ENCODE measurements around the gene TM4SF5. TPM values are rescaled to one million over a fixed set of nuclear protein-coding genes. Genes with fewer than 3 reads are reported as not detected.

Gene TM4SF5
- total and polyA plus RNA-seq, 10 of the 15 experiments (the other 5 are each of a cell fraction or from before 2014, with no cell fraction given), result 0.40 TPM; not detected in 9

- H3K9me3 ChIP-seq (replicated peaks; ENCODE audit: control insufficient read depth, insufficient read depth, low read length), result no peaks in the 10 kb centered on the region
- intact Hi-C loops (cut with micrococcal nuclease; ENCODE audit: unreplicated experiment), result no loop called here
- H3K79me2 ChIP-seq (ENCODE audit: control insufficient read depth, insufficient read depth, low read length), result no peaks in the 10 kb centered on the region
- no peak overlapping the region for H2AFZ ChIP-seq (ENCODE audit: control insufficient read depth, low read depth, low read length)
- ATAC-seq (no peak), FAIRE-seq (no peak), DNase-seq (ENCODE audit: low read depth, low spot score) (no peak)
- no TSS peak for BruUV-seq (replicated peaks)
- no peak overlapping the region for H3K9ac ChIP-seq (ENCODE audit: control insufficient read depth, insufficient read depth, low read length)
- no peaks in the 10 kb centered on the region for H3K4me1 ChIP-seq (ENCODE audit: control insufficient read depth, insufficient read depth, low read length)
- ChIA-PET POLR2A (no interaction called here), RAD21 (ENCODE audit: unreplicated experiment) (no interaction called here), CTCF (interaction anchor here (1.9 kb wide), 1 partner anchor 138 kb away, joined by 4 read pairs; the partner anchor contains the start of gene CHRNE), SMC1A (ENCODE audit: uncharacterized antibody, unreplicated experiment) (interaction anchor here (0.8 kb wide), 1 partner anchor 94 kb away, joined by 3 read pairs; no protein-coding TSS in a partner anchor)
- no peak overlapping the region for H3K4me3 ChIP-seq
- in situ Hi-C loops (cut with MboI), result no loop called here
- no peaks in the 10 kb centered on the region for H3K36me3 ChIP-seq (ENCODE audit: control insufficient read depth in 2 of 2, insufficient read depth in 2 of 2, low read length in 1 of 2)
- WGBS (ENCODE audit: insufficient coverage, insufficient replicate concordance, low lambda C conversion rate, missing lambda C conversion rate), result 65% methylated on average over 3 of the region's 3 CpGs
- no peaks in the 10 kb centered on the region for H3K27me3 ChIP-seq (replicated peaks in 1 of 2; ENCODE audit: control insufficient read depth in 2 of 2, insufficient read depth in 2 of 2, low read length in 1 of 2)
- TF ChIP-seq ETV6 (conservative IDR thresholded peaks at IDR 0.05 in 1 of 2, IDR thresholded peaks at IDR 0.05 in 1 of 2; ENCODE audit: borderline replicate concordance in 1 of 2, low read depth in 1 of 2) (no peak), HDAC6 (IDR thresholded peaks at IDR 0.05; ENCODE audit: unreplicated experiment) (no peak), SIN3A (IDR thresholded peaks at IDR 0.05; ENCODE audit: low read depth, low read length) (no peak)
- no peak overlapping the region for H3K27ac ChIP-seq (ENCODE audit: control insufficient read depth, insufficient read depth)
- no peak overlapping the region for H3K4me2 ChIP-seq (ENCODE audit: control insufficient read depth, insufficient read depth)
- H4K20me1 ChIP-seq (ENCODE audit: control insufficient read depth, insufficient read depth), result no peaks in the 10 kb centered on the region
Observed at GRCh38 chr17:4764595-4764994, 7.1 kb upstream of the TM4SF5 start.

GRCh38 chr17:4766201-4766600 is 5.5 kb upstream of the TM4SF5 start:
- intact Hi-C loops (cut with micrococcal nuclease; ENCODE audit: unreplicated experiment), result no loop called here
- Histone ChIP-seq H3K4me2 (ENCODE audit: control insufficient read depth, insufficient read depth) (no peak overlapping the region), H3K79me2 (ENCODE audit: control insufficient read depth, insufficient read depth, low read length) (no peaks in the 10 kb centered on the region), H3K4me3 (no peak overlapping the region), H4K20me1 (ENCODE audit: control insufficient read depth, insufficient read depth) (no peaks in the 10 kb centered on the region), H2AFZ (ENCODE audit: control insufficient read depth, low read depth, low read length) (no peak overlapping the region), H3K4me1 (ENCODE audit: control insufficient read depth, insufficient read depth, low read length) (no peaks in the 10 kb centered on the region; the same call in 1 of the 2 replicates), H3K27me3 (replicated peaks in 1 of 2; ENCODE audit: control insufficient read depth in 2 of 2, insufficient read depth in 2 of 2, low read length in 1 of 2) (no peaks in the 10 kb centered on the region), H3K36me3 (ENCODE audit: control insufficient read depth in 2 of 2, insufficient read depth in 2 of 2, low read length in 1 of 2) (no peaks in the 10 kb centered on the region), H3K27ac (ENCODE audit: control insufficient read depth, insufficient read depth) (no peak overlapping the region), H3K9me3 (replicated peaks; ENCODE audit: control insufficient read depth, insufficient read depth, low read length) (no peaks in the 10 kb centered on the region), H3K9ac (ENCODE audit: control insufficient read depth, insufficient read depth, low read length) (no peak overlapping the region)
- no peak for FAIRE-seq
- ChIA-PET SMC1A (ENCODE audit: uncharacterized antibody, unreplicated experiment) (no interaction called here), RAD21 (ENCODE audit: unreplicated experiment) (no interaction called here), CTCF (no interaction called here), POLR2A (no interaction called here)
- in situ Hi-C loops (cut with MboI), result no loop called here
- 31% methylated on average over 3 of the region's 3 CpGs for WGBS (ENCODE audit: insufficient coverage, insufficient replicate concordance, low lambda C conversion rate, missing lambda C conversion rate)
- no TSS peak for BruUV-seq (replicated peaks)
- no peak for DNase-seq (ENCODE audit: low read depth, low spot score)
- no peak for ATAC-seq
- TF ChIP-seq ZBTB40 (IDR thresholded peaks at IDR 0.05; ENCODE audit: borderline replicate concordance) (no peak), SMAD1 (IDR thresholded peaks at IDR 0.05; ENCODE audit: low read depth, partially characterized antibody) (no peak), HDAC2 (IDR thresholded peaks at IDR 0.05) (no peak), E2F8 (IDR thresholded peaks at IDR 0.05; ENCODE audit: low read depth, partially characterized antibody) (no peak), EZH2 (IDR thresholded peaks at IDR 0.05; ENCODE audit: borderline replicate concordance, control insufficient read depth, low read depth, low read length) (no peak), YY1 (IDR thresholded peaks at IDR 0.05; ENCODE audit: low read depth, low read length) (no peak)

Data from GM12878 (cell line).